Transverse colon (tissue), 4 donors: ENCODE results near the gene EIF5A. TPM values are rescaled to one million over a fixed set of nuclear protein-coding genes. Genes with fewer than 3 reads are reported as not detected.

Experiments
- DNase-seq: peaks from one replicate; pipeline ENCODE4 v3.0.0-alpha.2; 2019
- H3K27ac ChIP-seq, 4 donors: fragments of 200-600 bp; sonication (generic); 2 replicates each; pipeline ENCODE4 v1.5.1; 2016 to 2018; ENCODE audit warnings: inconsistent platforms in 4 of 4
- H3K27me3 ChIP-seq: fragments of 200-600 bp; sonication (generic); 2 replicates; pipeline ENCODE4 v1.5.1; 2017; ENCODE audit warnings: inconsistent platforms
- H3K36me3 ChIP-seq, 4 donors: fragments of 200-600 bp; sonication (generic); 2 replicates each; pipeline ENCODE4 v1.5.1; 2017 to 2019; ENCODE audit warnings: inconsistent platforms in 4 of 4
- H3K4me1 ChIP-seq, 4 donors: fragments of 200-600 bp; sonication (generic); 2 replicates each; pipeline ENCODE4 v1.5.1; 2017 to 2020; ENCODE audit warnings: inconsistent platforms in 4 of 4
- H3K4me3 ChIP-seq, 4 donors: fragments of 200-600 bp; sonication (generic); 1 replicate in 1 of 4; 2 replicates in 3 of 4; pipeline versions ENCODE4 v1.5.1 to v1.6.1; 2017 to 2019; ENCODE audit warnings: inconsistent platforms in 4 of 4
- H3K9me3 ChIP-seq, 2 donors: fragments of 200-600 bp; sonication (generic); 2 replicates each; pipeline ENCODE4 v1.5.1; 2017 to 2019; ENCODE audit warnings: inconsistent platforms in 2 of 2
- CTCF ChIP-seq, 5 experiments: fragments of 200-600 bp in 3 of 5; fragments of 450-650 bp in 2 of 5; sonication (generic) in 3 of 5; IDR thresholded peaks; 1 replicate in 2 of 5; 2 replicates in 3 of 5; pipeline ENCODE4 v1.5.1; 2016 to 2017; ENCODE audit warnings: antibody characterized with exemption in 5 of 5, inconsistent platforms in 3 of 5, mild to moderate bottlenecking in 2 of 5, moderate library complexity in 1 of 5
- EP300 ChIP-seq: sonication (generic); formaldehyde crosslinking; IDR thresholded peaks from one replicate; pipeline ENCODE4 v1.6.1; 2017; ENCODE audit warnings: antibody characterized with exemption, low read depth
- POLR2A ChIP-seq: fragments of 450-650 bp; IDR thresholded peaks from one replicate; pipeline ENCODE4 v1.6.1; 2016; ENCODE audit warnings: antibody characterized with exemption, mild to moderate bottlenecking, moderate library complexity
- POLR2AphosphoS5 ChIP-seq, 3 donors: sonication (generic); formaldehyde crosslinking; IDR thresholded peaks; one replicate each; pipeline ENCODE4 v1.6.1; 2016; ENCODE audit warnings: antibody characterized with exemption in 3 of 3
- WGBS, 2 donors: methylation state at CpG; one replicate each; pipeline ENCODE4 v1.1.5; 2018; ENCODE audit warnings: low coverage in 1 of 2; 5-methylcytosine and 5-hydroxymethylcytosine counted together
- in situ Hi-C, 4 donors: fragments of 200-750 bp; cut with MboI; loops; one replicate each; pipeline versions ENCODE4 v1.15.0 to v1.15.1; 2017; ENCODE audit warnings: low sequenced_read_pairs in 3 of 4, low pct_ligation_motif_present in 1 of 4, low pct_unique_long_range_greater_than_20kb in 1 of 4
- intact Hi-C: fragments of 100-400 bp; cut with DNase I; formaldehyde crosslinking; loops from one replicate; pipeline ENCODE4 v1.15.1; 2023; ENCODE audit warnings: low total_unique reads
- total RNA-seq, 4 donors: library from RNA; depleted of rRNA; stranded (reverse); fragments of >200 nt; gene quantifications; one replicate each; pipeline ENCODE4 v1.1.0, GENCODE V29; 2016

Gene EIF5A
- total RNA-seq, 4 donors from 2014 or later: 91.3 to 188 (median 149) TPM

GRCh38 chr17:7317161-7317803 is 9.9 kb downstream of the EIF5A start:
- Histone ChIP-seq H3K9me3 (no peaks in the 10 kb centered on the region), H3K4me3 (no peak overlapping the region), H3K27ac (no peak overlapping the region), H3K36me3 (peaks cover 0 to 31% (median 14%) of the 10 kb centered on the region in 4 donors), H3K27me3 (no peaks in the 10 kb centered on the region), H3K4me1 (peaks cover 11 to 29% (median 16%) of the 10 kb centered on the region in 4 donors)
- intact Hi-C loops (no loop called here), in situ Hi-C loops (no loop called here)
- TF ChIP-seq POLR2A (no peak), CTCF (IDR thresholded peaks at IDR 0.05) (no peak), EP300 (no peak), POLR2AphosphoS5 (IDR thresholded peaks at IDR 0.05) (no peak)
- 73 to 88% methylated on average over 3 to 16 of the region's 16 CpGs for WGBS, 2 donors
- DNase-seq: no peak

GRCh38 chr17:7318121-7318860 is 10.9 kb downstream of the EIF5A start:
- no peak overlapping the region for H3K4me3 ChIP-seq
- no peak for DNase-seq
- H3K36me3 ChIP-seq: peaks cover 0 to 25% (median 9%) of the 10 kb centered on the region in 4 donors
- H3K27me3 ChIP-seq: no peaks in the 10 kb centered on the region
- no peak overlapping the region for H3K27ac ChIP-seq
- in situ Hi-C loops (no loop called here), intact Hi-C loops (no loop called here)
- peaks cover 11 to 23% (median 16%) of the 10 kb centered on the region in 4 donors for H3K4me1 ChIP-seq
- no peaks in the 10 kb centered on the region for H3K9me3 ChIP-seq
- WGBS, 2 donors: 40 to 88% methylated on average over 1 to 11 of the region's 13 CpGs
- no peak for TF ChIP-seq POLR2AphosphoS5 (IDR thresholded peaks at IDR 0.05)
- TF ChIP-seq POLR2A: no peak

GRCh38 chr17:7321466-7321865 is 14.0 kb downstream of the EIF5A start:
- peaks cover 0 to 23% (median 10%) of the 10 kb centered on the region in 4 donors for H3K36me3 ChIP-seq

GRCh38 chr17:7322520-7323194 is 15.2 kb downstream of the EIF5A start:
- WGBS, 2 donors: 95% methylated on average over 22 of the region's 22 CpGs; no CpG with 5 or more reads in 1 of the 2 donors
- H3K4me3 ChIP-seq: no peak overlapping the region
- DNase-seq: no peak
- in situ Hi-C loops (no loop called here), intact Hi-C loops (no loop called here)
- peaks cover 0 to 1% (median 0%) of the 10 kb centered on the region in 4 donors for H3K4me1 ChIP-seq
- no peak overlapping the region for H3K27ac ChIP-seq
- no peak for TF ChIP-seq EP300
- no peak for TF ChIP-seq CTCF (IDR thresholded peaks at IDR 0.05)
- no peak for TF ChIP-seq POLR2AphosphoS5 (IDR thresholded peaks at IDR 0.05)
- TF ChIP-seq POLR2A: no peak
- peaks cover 0 to 23% (median 7%) of the 10 kb centered on the region in 4 donors for H3K36me3 ChIP-seq
- no peaks in the 10 kb centered on the region for H3K9me3 ChIP-seq
- no peaks in the 10 kb centered on the region for H3K27me3 ChIP-seq

More at GRCh38 chr17:7321466-7321865, 14.0 kb downstream of the EIF5A start:
- no peak for DNase-seq
- Histone ChIP-seq H3K4me1 (no peaks in the 10 kb centered on the region), H3K4me3 (no peak overlapping the region), H3K27ac (no peak overlapping the region), H3K9me3 (no peaks in the 10 kb centered on the region), H3K27me3 (no peaks in the 10 kb centered on the region)
- WGBS, 2 donors: 80 to 95% methylated on average over 2 to 14 of the region's 15 CpGs
- in situ Hi-C loops: no loop called here
- intact Hi-C loops: no loop called here
- no peak for TF ChIP-seq POLR2A
- no peak for TF ChIP-seq EP300
- TF ChIP-seq POLR2AphosphoS5 (IDR thresholded peaks at IDR 0.05): no peak
- TF ChIP-seq CTCF (IDR thresholded peaks at IDR 0.05): no peak
